ENCODE data around the gene MYCN. TPM values are rescaled to one million over a fixed set of nuclear protein-coding genes. Genes with fewer than 3 reads are reported as not detected.
"Not testable (repeated sequence)": the region's sequence is repeated elsewhere in the genome, so short reads cannot be mapped to it uniquely, and the experiment has no call there.

Gene MYCN
- total and polyA plus RNA-seq, 5 donors, result 0.23 to 0.42 (median 0.29) TPM

GRCh38 chr2:15909736-15910135, 30.6 kb upstream of the MYCN start:
- Histone ChIP-seq H3K27ac (ENCODE audit: low read length) (no peak overlapping the region), H3K4me3 (ENCODE audit: low read length) (no peak overlapping the region), H3K27me3 (ENCODE audit: control insufficient read depth, insufficient read depth) (no peaks in the 10 kb centered on the region), H3K4me1 (ENCODE audit: control insufficient read depth, insufficient read depth, low read length) (peaks cover 8% of the 10 kb centered on the region), H3K9me3 (ENCODE audit: control insufficient read depth, low read length) (no peaks in the 10 kb centered on the region)
- WGBS, result 95% methylated on average over 4 of the region's 4 CpGs
- ATAC-seq (no peak), DNase-seq (no peak)
- intact Hi-C loops (cut with DNase I), result no loop called here

GRCh38 chr2:15911270-15911669, 29.1 kb upstream of the MYCN start:
- ATAC-seq; H3K4me1 ChIP-seq (ENCODE audit: control insufficient read depth, insufficient read depth, low read length); intact Hi-C loops (cut with DNase I); DNase-seq; H3K27ac ChIP-seq (ENCODE audit: low read length); H3K4me3 ChIP-seq (ENCODE audit: low read length); H3K9me3 ChIP-seq (ENCODE audit: control insufficient read depth, low read length); H3K27me3 ChIP-seq (ENCODE audit: control insufficient read depth, insufficient read depth): not testable (repeated sequence)
- WGBS, result 97% methylated on average over 3 of the region's 3 CpGs

- no peak overlapping the region for H3K27ac ChIP-seq (ENCODE audit: low read length)
- intact Hi-C loops (cut with DNase I), result no loop called here
- no peaks in the 10 kb centered on the region for H3K9me3 ChIP-seq (ENCODE audit: control insufficient read depth, low read length)
- no peak overlapping the region for H3K4me3 ChIP-seq (ENCODE audit: low read length)
- DNase-seq, result no peak
- H3K4me1 ChIP-seq (ENCODE audit: control insufficient read depth, insufficient read depth, low read length), result peaks cover 8% of the 10 kb centered on the region
- 71% methylated on average over 3 of the region's 3 CpGs for WGBS
- ATAC-seq, result no peak
- H3K27me3 ChIP-seq (ENCODE audit: control insufficient read depth, insufficient read depth), result no peaks in the 10 kb centered on the region
These were observed 28.7 kb upstream of the MYCN start for GRCh38 chr2:15911686-15912085.

GRCh38 chr2:15912203-15912602, 28.1 kb upstream of the MYCN start:
- 28% methylated on average over 10 of the region's 10 CpGs for WGBS
- H3K4me3 ChIP-seq (ENCODE audit: low read length), result no peak overlapping the region
- no peaks in the 10 kb centered on the region for H3K27me3 ChIP-seq (ENCODE audit: control insufficient read depth, insufficient read depth)

GRCh38 chr2:15913146-15913545, 27.2 kb upstream of the MYCN start:
- ATAC-seq, result no peak
- intact Hi-C loops (cut with DNase I), result no loop called here
- no peak overlapping the region for H3K4me3 ChIP-seq (ENCODE audit: low read length)
- 93% methylated on average over 9 of the region's 9 CpGs for WGBS
- no peak for DNase-seq
- no peak overlapping the region for H3K27ac ChIP-seq (ENCODE audit: low read length)
- H3K4me1 ChIP-seq (ENCODE audit: control insufficient read depth, insufficient read depth, low read length), result peaks cover 8% of the 10 kb centered on the region
- no peaks in the 10 kb centered on the region for H3K27me3 ChIP-seq (ENCODE audit: control insufficient read depth, insufficient read depth)
- H3K9me3 ChIP-seq (ENCODE audit: control insufficient read depth, low read length), result no peaks in the 10 kb centered on the region

More at GRCh38 chr2:15912203-15912602, 28.1 kb upstream of the MYCN start:
- H3K4me1 ChIP-seq (ENCODE audit: control insufficient read depth, insufficient read depth, low read length), result peaks cover 8% of the 10 kb centered on the region
- peak; percentile 49 to 79 (median 74) for DNase-seq
- no peak overlapping the region for H3K27ac ChIP-seq (ENCODE audit: low read length)
- no peaks in the 10 kb centered on the region for H3K9me3 ChIP-seq (ENCODE audit: control insufficient read depth, low read length)
- ATAC-seq, result peak; percentile 77 to 80
- intact Hi-C loops (cut with DNase I), result no loop called here

- no peak overlapping the region for H3K4me3 ChIP-seq (ENCODE audit: low read length)
- WGBS, result 31% methylated on average over 10 of the region's 10 CpGs
- ATAC-seq (peak; percentile 84 to 85), DNase-seq (peak; percentile 67 to 90 (median 87))
- no peaks in the 10 kb centered on the region for H3K9me3 ChIP-seq (ENCODE audit: control insufficient read depth, low read length)
- no peaks in the 10 kb centered on the region for H3K27me3 ChIP-seq (ENCODE audit: control insufficient read depth, insufficient read depth)
- H3K4me1 ChIP-seq (ENCODE audit: control insufficient read depth, insufficient read depth, low read length), result peaks cover 8% of the 10 kb centered on the region
- no peak overlapping the region for H3K27ac ChIP-seq (ENCODE audit: low read length)
- intact Hi-C loops (cut with DNase I), result no loop called here
These were observed 25.6 kb upstream of the MYCN start for GRCh38 chr2:15914596-15915385.

- ATAC-seq; DNase-seq; H3K4me1 ChIP-seq (ENCODE audit: control insufficient read depth, insufficient read depth, low read length); H3K4me3 ChIP-seq (ENCODE audit: low read length); intact Hi-C loops (cut with DNase I); H3K27ac ChIP-seq (ENCODE audit: low read length); H3K27me3 ChIP-seq (ENCODE audit: control insufficient read depth, insufficient read depth); H3K9me3 ChIP-seq (ENCODE audit: control insufficient read depth, low read length): not testable (repeated sequence)
- WGBS, result 45% methylated on average over 4 of the region's 4 CpGs
These were observed 24.8 kb upstream of the MYCN start for GRCh38 chr2:15915546-15915945.

- Histone ChIP-seq H3K4me1 (ENCODE audit: control insufficient read depth, insufficient read depth, low read length) (peaks cover 8% of the 10 kb centered on the region), H3K27ac (ENCODE audit: low read length) (no peak overlapping the region), H3K4me3 (ENCODE audit: low read length) (no peak overlapping the region), H3K9me3 (ENCODE audit: control insufficient read depth, low read length) (no peaks in the 10 kb centered on the region), H3K27me3 (ENCODE audit: control insufficient read depth, insufficient read depth) (no peaks in the 10 kb centered on the region)
- no peak for ATAC-seq
- 98% methylated on average over 4 of the region's 4 CpGs for WGBS
- intact Hi-C loops (cut with DNase I), result no loop called here
- no peak for DNase-seq
These were observed 24.0 kb upstream of the MYCN start for GRCh38 chr2:15916336-15916735.

GRCh38 chr2:15918761-15919356, 21.5 kb upstream of the MYCN start:
- ATAC-seq, result no peak
- intact Hi-C loops (cut with DNase I), result no loop called here
- 76% methylated on average over 9 of the region's 9 CpGs for WGBS
- no peak for DNase-seq
- H3K4me1 ChIP-seq (ENCODE audit: control insufficient read depth, insufficient read depth, low read length), result peaks cover 4% of the 10 kb centered on the region
- H3K27me3 ChIP-seq (ENCODE audit: control insufficient read depth, insufficient read depth), result no peaks in the 10 kb centered on the region
- no peak overlapping the region for H3K27ac ChIP-seq (ENCODE audit: low read length)
- no peaks in the 10 kb centered on the region for H3K9me3 ChIP-seq (ENCODE audit: control insufficient read depth, low read length)
- H3K4me3 ChIP-seq (ENCODE audit: low read length), result no peak overlapping the region

GRCh38 chr2:15919716-15920434, 20.5 kb upstream of the MYCN start:
- DNase-seq, result no peak
- Histone ChIP-seq H3K9me3 (ENCODE audit: control insufficient read depth, low read length) (no peaks in the 10 kb centered on the region), H3K4me3 (ENCODE audit: low read length) (no peak overlapping the region), H3K27ac (ENCODE audit: low read length) (no peak overlapping the region), H3K4me1 (ENCODE audit: control insufficient read depth, insufficient read depth, low read length) (no peaks in the 10 kb centered on the region), H3K27me3 (ENCODE audit: control insufficient read depth, insufficient read depth) (no peaks in the 10 kb centered on the region)
- ATAC-seq, result no peak
- WGBS, result 64% methylated on average over 7 of the region's 7 CpGs
- intact Hi-C loops (cut with DNase I), result no loop called here

GRCh38 chr2:15920696-15921095, 19.7 kb upstream of the MYCN start:
- H3K27ac ChIP-seq (ENCODE audit: low read length), result no peak overlapping the region
- 77% methylated on average over 10 of the region's 10 CpGs for WGBS
- H3K9me3 ChIP-seq (ENCODE audit: control insufficient read depth, low read length), result no peaks in the 10 kb centered on the region
- no peaks in the 10 kb centered on the region for H3K4me1 ChIP-seq (ENCODE audit: control insufficient read depth, insufficient read depth, low read length)
- no peaks in the 10 kb centered on the region for H3K27me3 ChIP-seq (ENCODE audit: control insufficient read depth, insufficient read depth)
- ATAC-seq, result no peak
- no peak for DNase-seq
- intact Hi-C loops (cut with DNase I), result no loop called here
- no peak overlapping the region for H3K4me3 ChIP-seq (ENCODE audit: low read length)
